Transverse colon (tissue), 4 donors: Measurements from ENCODE around the gene ATF6.

Experiments
- CTCF ChIP-seq, 5 experiments: fragments of 200-600 bp in 3 of 5; fragments of 450-650 bp in 2 of 5; sonication (generic) in 3 of 5; IDR thresholded peaks; 1 replicate in 2 of 5; 2 replicates in 3 of 5; pipeline ENCODE4 v1.5.1; 2016 to 2017; ENCODE audit warnings: antibody characterized with exemption in 5 of 5, inconsistent platforms in 3 of 5, mild to moderate bottlenecking in 2 of 5, moderate library complexity in 1 of 5
- EP300 ChIP-seq: sonication (generic); formaldehyde crosslinking; IDR thresholded peaks from one replicate; pipeline ENCODE4 v1.6.1; 2017; ENCODE audit warnings: antibody characterized with exemption, low read depth
- POLR2A ChIP-seq: fragments of 450-650 bp; IDR thresholded peaks from one replicate; pipeline ENCODE4 v1.6.1; 2016; ENCODE audit warnings: antibody characterized with exemption, mild to moderate bottlenecking, moderate library complexity
- POLR2AphosphoS5 ChIP-seq, 3 donors: sonication (generic); formaldehyde crosslinking; IDR thresholded peaks; one replicate each; pipeline ENCODE4 v1.6.1; 2016; ENCODE audit warnings: antibody characterized with exemption in 3 of 3

- TF ChIP-seq POLR2A = no peak
- TF ChIP-seq CTCF (IDR thresholded peaks at IDR 0.05) = peak; percentile 29 to 50 (median 41)
- no peak for TF ChIP-seq POLR2AphosphoS5 (IDR thresholded peaks at IDR 0.05)
- TF ChIP-seq EP300 = no peak
Measured at GRCh38 chr1:161763522-161764098, 2.5 kb upstream of the ATF6 start.
